NCI-H2107 (cell line): Measurements from ENCODE around the gene HEMGN.

ENCODE experiments used
- DNase-seq: peaks from one replicate; lab custom pipeline; 2025; lab: John Stamatoyannopoulos, UW

Gene HEMGN

DNA sequence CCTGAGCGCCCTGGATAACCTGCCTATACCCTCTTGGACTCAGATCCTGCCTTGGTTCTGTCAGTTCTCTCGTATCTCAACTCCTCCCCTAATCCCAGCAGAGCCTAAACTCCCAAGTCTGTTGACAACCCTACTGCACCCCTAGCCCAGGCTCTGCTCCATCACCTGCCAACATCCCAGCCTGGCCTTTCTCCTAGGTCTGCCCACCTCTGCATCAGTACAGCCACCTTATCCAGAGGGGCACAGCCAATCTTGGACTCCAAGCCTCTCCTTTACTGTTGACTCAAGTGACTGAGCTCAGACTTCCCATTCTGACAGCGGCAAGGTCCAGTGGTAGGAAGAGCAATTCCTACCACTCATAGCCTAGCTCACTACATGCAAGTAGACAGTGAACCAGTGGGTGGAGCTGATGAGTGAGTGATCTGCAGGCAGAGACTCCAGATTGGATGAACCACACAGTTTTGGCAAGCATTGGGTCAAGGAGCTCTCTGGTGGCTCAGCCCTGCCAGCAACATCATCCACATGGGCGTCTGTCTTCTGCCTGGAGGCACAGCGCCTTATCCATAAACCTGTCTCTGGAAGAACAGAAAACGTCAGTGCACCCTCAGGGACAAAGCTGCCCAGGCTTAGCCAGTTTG, 42.2 kb downstream of the HEMGN start:
- DNase-seq = no peak

- no peak for DNase-seq
These were observed 42.8 kb downstream of the HEMGN start for GRCh38 chr9:97895211-97895610.

DNA sequence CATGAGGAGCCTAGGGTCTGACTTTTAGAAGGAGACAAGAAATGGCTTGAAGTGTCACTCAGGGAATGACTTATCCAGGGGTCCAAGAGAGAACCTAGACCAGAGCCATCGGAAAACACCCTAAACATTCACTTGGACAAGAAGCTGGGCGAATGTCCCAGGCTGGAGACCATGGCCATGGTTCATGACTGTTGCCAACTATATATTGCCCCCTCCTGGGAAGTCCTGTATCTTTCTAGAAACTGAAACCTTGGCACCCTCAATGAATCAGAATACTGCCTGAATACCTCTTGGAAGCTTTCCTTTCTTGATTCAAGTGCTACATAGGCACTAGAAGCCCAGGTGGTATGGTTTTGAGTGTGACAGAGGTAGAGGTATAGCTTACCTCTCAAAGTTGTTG, 45.6 kb downstream of the HEMGN start:
- no peak for DNase-seq

- DNase-seq = no peak
These were observed 46.2 kb downstream of the HEMGN start for GRCh38 chr9:97891736-97892135.

GRCh38 chr9:97889941-97890887, 47.8 kb downstream of the HEMGN start:
- DNase-seq = no peak

DNA sequence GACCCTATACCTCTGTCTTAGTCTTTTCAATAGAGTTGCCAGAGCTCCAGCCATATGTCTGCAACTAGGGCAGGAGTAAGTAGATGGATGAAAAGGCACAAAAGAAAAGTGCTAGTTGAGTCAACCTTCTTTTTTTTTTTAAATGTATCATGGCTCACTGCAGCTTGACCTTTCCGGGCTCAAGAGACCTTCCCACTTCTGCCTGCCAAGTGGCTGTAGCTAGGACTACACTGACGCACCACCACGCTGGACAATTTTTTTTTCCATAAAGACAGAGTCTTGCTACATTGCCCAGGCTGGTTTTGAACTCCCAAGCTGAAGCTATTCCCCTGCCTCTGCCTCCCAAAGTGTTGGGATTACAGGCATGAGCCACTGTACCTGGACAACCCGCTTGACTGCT, 57.6 kb downstream of the HEMGN start:
- DNase-seq = no peak
